Peyer's patch (tissue), 4 donors: ENCODE measurements around the gene DNAH8.

Source experiments
- CTCF ChIP-seq, 6 experiments: fragments of 450-650 bp in 4 of 6; fragments of 200-600 bp in 2 of 6; sonication (generic) in 1 of 6; IDR thresholded peaks; one replicate each; pipeline ENCODE4 v1.5.1; 2017 to 2019; ENCODE audit warnings: antibody characterized with exemption in 6 of 6, mild to moderate bottlenecking in 3 of 6, moderate library complexity in 1 of 6
- POLR2A ChIP-seq, 2 donors: fragments of 450-650 bp; IDR thresholded peaks; one replicate each; pipeline ENCODE4 v1.5.1; 2017; ENCODE audit warnings: antibody characterized with exemption in 2 of 2, mild to moderate bottlenecking in 2 of 2, moderate library complexity in 2 of 2

GRCh38 chr6:39060467-39061160, 345.5 kb downstream of the DNAH8 start:
- TF ChIP-seq CTCF (IDR thresholded peaks at IDR 0.05), result no peak
- no peak for TF ChIP-seq POLR2A (IDR thresholded peaks at IDR 0.05)
